ENCODE results near the gene RNF220. TPM values are rescaled to one million over a fixed set of nuclear protein-coding genes. Genes with fewer than 3 reads are reported as not detected.

RNF220 gene
- total RNA-seq, 2 donors from 2014 or later: 66.0 to 71.2 TPM

DNA sequence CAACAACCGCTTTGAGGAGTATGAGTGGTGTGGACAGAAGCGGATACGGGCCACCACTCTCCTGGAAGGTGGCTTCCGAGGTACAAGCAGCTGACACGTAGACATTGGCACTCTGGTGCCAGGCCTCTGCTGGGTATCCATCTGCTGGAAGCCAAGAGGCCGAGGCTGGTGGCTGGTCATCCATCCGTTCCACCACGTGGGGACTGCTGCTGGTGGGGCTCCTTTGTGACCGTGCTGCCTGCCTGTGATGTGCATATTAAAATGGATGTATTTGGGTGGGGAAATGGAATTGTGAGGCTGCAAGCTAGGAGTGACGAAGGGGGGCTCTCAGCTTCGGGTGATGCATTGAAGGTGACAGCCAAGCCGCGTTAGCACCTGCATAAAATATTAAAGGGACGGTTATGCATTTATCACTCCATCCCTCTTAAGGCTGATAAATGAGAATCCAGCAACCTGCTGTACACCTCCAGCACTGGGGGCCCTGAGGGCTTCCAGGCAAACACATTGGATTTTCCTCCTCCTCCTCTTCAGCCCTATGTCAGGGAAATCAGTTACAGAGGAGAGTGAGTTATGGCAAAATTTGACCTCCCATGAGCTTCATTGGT, 231.1 kb downstream of the RNF220 start:
- Mint-ChIP-seq H3K27ac (no peak overlapping the region), H3K27me3 (no peaks in the 10 kb centered on the region), H3K9me3 (no peaks in the 10 kb centered on the region), H3K4me1 (ENCODE audit: low read depth in 2 of 2) (peaks cover 31 to 33% of the 10 kb centered on the region in 2 donors), H3K36me3 (peaks cover 13% of the 10 kb centered on the region), H3K4me3 (no peak overlapping the region)
- ATAC-seq (no peak), DNase-seq (ENCODE audit: low spot score) (no peak)

DNA sequence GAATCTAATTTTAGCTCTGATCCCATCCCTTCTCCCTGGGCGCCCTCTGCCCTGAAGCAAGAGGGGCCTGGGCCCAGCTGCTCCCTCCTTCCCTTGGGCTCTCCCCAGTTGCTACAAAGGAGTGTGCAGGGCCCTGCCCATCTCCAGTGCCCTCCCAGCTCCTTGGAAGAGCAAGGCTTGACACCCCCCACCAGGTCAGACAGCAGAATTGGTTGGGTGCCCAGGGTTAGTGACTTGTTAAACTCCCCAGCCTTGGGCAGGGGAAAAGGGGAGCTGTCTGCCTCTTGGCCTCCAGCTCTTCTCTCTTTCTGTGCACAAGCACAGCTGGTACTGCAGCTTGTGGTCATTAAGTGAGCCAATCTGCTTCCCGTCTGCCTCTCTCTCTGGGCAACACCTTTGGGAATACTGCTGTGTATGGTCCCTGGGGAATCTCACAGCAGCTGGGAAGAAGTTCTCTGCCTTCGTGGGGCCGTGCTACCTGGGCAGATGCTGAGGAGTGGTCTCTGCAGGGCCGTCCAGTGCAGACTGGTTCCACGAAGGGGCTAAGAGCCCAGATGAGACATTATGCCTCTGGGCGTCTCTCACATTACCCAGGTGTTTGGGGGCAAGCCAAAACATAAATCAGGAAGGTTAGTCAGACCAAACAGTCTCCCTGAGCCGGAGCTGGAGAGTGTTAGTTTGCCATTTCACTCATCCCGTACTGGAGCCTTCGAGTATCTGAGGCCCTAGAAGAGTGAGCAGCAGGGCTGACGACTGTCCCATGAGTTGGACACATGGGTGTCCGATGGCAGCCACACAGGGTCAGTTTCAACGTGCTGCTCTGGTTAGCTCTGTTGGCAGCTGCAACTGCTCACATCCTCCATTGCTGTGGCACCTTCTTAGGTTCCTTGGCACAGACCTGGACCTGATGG, 231.9 kb downstream of the RNF220 start:
- Mint-ChIP-seq H3K4me3 (no peak overlapping the region), H3K27ac (no peak overlapping the region), H3K4me1 (ENCODE audit: low read depth in 2 of 2) (peaks cover 27 to 34% of the 10 kb centered on the region in 2 donors), H3K36me3 (peaks cover 13% of the 10 kb centered on the region), H3K27me3 (no peaks in the 10 kb centered on the region), H3K9me3 (no peaks in the 10 kb centered on the region)
- DNase-seq (ENCODE audit: low spot score) (no peak), ATAC-seq (no peak)

DNA sequence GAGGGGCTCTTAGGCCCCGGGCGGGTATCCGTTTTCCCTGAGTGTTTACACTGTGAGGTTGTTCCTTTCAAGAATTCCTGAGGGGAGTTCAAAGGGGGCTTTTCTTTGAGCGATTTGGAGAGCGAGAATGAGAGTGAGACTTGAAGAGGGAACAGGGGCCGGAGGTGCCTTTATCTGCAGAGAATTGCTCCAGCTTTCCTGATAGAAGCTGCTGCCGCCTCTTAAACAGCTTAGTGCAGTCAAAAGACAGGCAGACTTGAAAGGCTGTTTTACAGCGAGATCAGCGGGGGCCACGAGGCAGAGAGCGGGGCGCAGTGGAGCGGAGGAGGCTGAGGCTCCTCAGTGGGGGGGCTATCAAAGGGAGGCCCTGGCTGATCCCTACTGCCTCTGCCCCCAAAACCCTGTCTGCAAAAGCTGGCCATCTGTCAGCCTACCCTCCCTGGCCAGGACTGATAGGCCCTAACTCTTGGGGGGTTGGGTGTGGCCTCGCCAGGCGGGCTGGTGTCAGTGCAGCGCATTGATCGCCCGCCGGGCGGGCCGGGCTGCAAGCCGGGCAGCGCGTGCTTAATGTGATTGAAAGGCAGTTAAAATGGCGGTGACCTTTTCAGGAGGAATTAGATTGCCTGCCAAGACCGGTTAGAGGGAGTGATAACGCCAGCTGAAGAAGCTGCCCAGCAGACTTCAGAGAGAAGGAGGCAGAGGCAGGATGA, 232.8 kb downstream of the RNF220 start:
- H3K27ac Mint-ChIP-seq: no peak overlapping the region
- DNase-seq (ENCODE audit: low spot score) (no peak), ATAC-seq (no peak)

DNA sequence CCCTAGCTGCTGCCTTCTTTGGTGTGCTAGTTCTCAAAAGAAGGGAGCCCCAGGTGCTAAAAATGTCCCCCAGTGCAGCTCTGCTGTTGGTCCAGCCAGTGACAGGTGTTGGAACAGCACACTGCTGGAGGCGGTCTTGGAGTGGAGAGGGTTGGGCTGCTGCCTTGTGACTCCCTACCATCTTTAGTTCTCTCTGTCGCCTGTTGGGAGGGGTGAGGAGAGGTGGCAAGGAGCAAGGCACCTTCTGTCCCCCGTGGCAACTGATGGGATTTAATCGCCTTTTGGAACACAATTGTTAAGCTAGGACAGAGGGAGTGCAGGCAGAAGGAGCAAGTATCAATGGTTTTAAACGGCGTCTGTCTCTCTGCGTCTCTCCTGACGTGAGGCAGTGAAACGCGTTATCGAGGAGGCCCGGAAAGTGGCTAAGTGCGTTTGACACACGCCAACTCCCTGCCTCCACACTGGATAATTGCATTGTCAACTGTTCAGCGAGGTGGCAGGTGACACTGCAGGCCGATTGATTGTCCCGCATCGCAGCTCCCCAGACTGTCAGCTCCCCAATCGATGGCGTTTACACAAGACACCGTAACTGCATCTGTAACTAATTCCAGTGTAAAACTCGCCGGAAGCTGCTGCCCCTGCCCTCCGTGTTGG, 235.3 kb downstream of the RNF220 start:
- DNase-seq (ENCODE audit: low spot score) (no peak), ATAC-seq (no peak)
- H3K27me3 Mint-ChIP-seq: no peaks in the 10 kb centered on the region
- no peak overlapping the region for H3K27ac Mint-ChIP-seq
- peaks cover 0 to 21% of the 10 kb centered on the region in 2 donors for H3K4me1 Mint-ChIP-seq (ENCODE audit: low read depth in 2 of 2)
- no peaks in the 10 kb centered on the region for H3K9me3 Mint-ChIP-seq
- H3K4me3 Mint-ChIP-seq: no peak overlapping the region
- peaks cover 13% of the 10 kb centered on the region for H3K36me3 Mint-ChIP-seq

More for the DNA sequence above, 232.8 kb downstream of the RNF220 start:
- peaks cover 13% of the 10 kb centered on the region for H3K36me3 Mint-ChIP-seq
- no peaks in the 10 kb centered on the region for H3K27me3 Mint-ChIP-seq
- no peak overlapping the region for H3K4me3 Mint-ChIP-seq
- peaks cover 22 to 39% of the 10 kb centered on the region in 2 donors for H3K4me1 Mint-ChIP-seq (ENCODE audit: low read depth in 2 of 2)
- H3K9me3 Mint-ChIP-seq: no peaks in the 10 kb centered on the region

DNA sequence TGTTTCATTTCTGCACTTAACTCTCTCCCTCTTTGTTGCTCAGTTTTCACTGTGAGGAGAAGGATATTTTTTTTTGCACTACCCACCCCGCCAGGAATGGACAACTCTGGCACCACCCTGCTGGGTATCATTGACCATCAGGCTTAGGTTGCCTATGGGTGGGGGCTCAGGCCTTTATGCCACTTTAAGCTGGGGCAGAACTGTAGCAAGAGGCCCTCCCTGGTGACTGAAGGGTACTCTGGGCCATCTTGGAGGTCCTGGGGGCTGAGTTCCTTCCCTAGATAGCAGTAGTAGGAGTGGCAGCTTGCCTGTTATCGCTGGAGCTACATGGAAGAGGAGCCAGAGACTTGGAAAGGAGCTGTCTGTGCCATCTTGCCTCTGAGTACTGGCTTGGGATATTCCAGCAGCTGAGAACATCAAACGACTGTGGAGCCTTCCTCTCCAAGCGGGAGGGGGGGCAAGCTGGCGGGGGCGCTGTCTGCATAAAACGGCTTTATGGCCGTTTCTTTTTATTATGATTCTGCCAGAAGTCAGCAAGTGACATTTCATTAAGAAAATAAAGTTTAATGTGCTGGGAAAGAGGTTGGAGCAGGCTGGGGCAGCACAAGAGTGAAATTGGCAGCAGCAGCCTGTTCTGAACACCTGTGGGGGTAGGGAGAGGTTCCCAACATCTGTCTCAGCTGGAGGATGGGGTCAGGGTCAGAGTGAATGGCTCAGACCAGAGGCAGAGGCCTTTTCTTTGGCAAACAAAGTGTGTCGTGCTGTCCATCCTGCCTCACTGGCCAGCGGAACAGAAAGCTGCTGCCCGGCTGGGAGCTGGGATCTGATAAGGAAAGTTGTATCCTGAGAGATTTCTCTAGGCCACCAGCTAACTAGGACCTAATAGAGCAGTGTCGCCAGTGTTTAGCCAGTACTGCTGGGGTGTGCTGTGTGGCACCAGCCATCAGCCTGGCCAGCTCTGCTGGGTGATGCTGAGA, 236.4 kb downstream of the RNF220 start:
- peaks cover 13% of the 10 kb centered on the region for H3K36me3 Mint-ChIP-seq
- no peak overlapping the region for H3K4me3 Mint-ChIP-seq
- peaks cover 0 to 21% of the 10 kb centered on the region in 2 donors for H3K4me1 Mint-ChIP-seq (ENCODE audit: low read depth in 2 of 2)
- H3K27ac Mint-ChIP-seq: peak overlapping the region in 1 of 2 donors; percentile 36
- no peaks in the 10 kb centered on the region for H3K9me3 Mint-ChIP-seq
- DNase-seq (ENCODE audit: low spot score) (no peak), ATAC-seq (no peak)
- H3K27me3 Mint-ChIP-seq: no peaks in the 10 kb centered on the region

DNA sequence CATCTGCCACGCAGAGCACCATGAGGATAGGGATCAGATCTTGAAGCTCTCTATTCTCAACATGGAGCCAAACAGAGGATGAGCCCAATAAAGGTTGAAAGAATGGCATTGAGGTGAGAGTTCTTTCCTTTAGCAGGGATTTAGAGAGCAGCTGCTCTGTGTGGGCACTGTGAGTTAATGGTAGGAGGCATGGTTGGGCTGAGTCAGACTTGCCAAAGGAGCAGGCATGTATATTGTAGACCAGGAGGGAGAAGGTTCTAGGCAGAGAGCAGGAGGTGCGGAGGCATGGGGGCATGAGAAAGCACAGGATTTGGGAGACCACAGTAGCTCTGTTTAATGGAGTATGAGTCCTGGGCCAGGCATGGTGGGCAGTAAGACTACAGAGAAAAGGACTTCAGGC, 237.2 kb downstream of the RNF220 start:
- DNase-seq (ENCODE audit: low spot score) (no peak), ATAC-seq (no peak)
- Mint-ChIP-seq H3K4me3 (no peak overlapping the region), H3K27ac (peak overlapping the region in 1 of 2 donors; percentile 36), H3K36me3 (peaks cover 13% of the 10 kb centered on the region), H3K4me1 (ENCODE audit: low read depth in 2 of 2) (peaks cover 0 to 18% of the 10 kb centered on the region in 2 donors), H3K9me3 (no peaks in the 10 kb centered on the region), H3K27me3 (no peaks in the 10 kb centered on the region)

DNA sequence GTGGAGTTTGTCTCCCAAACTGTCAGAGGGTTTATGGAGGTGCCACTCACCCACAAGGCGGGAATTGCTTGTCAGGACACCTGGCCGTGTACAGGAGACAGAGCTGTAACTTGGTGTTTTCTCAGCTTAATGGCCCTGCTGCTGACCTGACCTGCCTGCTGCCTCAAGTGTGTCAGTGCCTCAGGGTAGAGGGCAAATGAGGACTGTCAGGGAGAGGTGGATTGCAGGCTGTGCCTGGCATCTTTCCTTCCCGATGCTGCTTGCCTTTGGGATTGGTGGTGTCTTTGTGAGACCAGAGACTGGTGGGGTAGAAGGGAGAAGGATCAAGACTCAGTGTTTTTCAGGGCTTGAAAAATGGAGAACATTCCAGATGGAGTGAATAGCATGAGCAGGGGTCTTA, 237.9 kb downstream of the RNF220 start:
- peaks cover 0 to 18% of the 10 kb centered on the region in 2 donors for H3K4me1 Mint-ChIP-seq (ENCODE audit: low read depth in 2 of 2)
- no peak overlapping the region for H3K27ac Mint-ChIP-seq
- no peaks in the 10 kb centered on the region for H3K27me3 Mint-ChIP-seq
- no peak overlapping the region for H3K4me3 Mint-ChIP-seq
- H3K36me3 Mint-ChIP-seq: peaks cover 7% of the 10 kb centered on the region
- ATAC-seq (no peak), DNase-seq (ENCODE audit: low spot score) (no peak)
- no peaks in the 10 kb centered on the region for H3K9me3 Mint-ChIP-seq

DNA sequence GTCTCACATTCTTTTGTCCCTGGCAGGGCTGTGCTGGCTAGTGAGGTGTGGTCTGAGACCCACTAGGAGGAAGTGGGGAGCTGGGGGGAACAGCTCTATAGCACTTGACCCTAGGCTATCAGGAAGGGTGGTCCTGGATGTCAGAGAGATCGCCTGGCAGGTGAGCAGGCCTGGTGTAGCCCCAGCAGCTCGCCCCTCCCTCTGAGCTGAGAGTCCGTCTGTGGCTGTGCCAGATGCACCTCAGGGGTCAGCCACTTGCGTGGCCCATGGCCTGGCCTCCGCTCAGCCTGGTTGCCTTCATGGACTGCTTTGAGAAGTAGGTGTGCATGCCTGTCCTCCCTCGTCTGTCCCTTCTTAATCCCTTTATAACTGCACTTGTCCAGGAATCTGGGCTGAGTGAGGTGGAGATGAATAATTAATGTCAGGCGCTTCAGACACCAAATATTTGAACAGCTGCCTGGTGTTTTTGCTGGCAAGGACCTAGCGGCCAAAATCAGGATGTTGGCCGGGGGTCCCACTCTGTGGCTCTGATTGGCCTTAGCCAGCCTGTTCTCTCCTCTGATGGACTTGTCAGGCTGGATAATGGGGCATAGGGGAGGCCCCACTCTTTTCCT, 238.8 kb downstream of the RNF220 start:
- Mint-ChIP-seq H3K36me3 (peaks cover 4% of the 10 kb centered on the region), H3K27me3 (no peaks in the 10 kb centered on the region), H3K27ac (no peak overlapping the region), H3K4me1 (ENCODE audit: low read depth in 2 of 2) (peaks cover 0 to 16% of the 10 kb centered on the region in 2 donors), H3K9me3 (no peaks in the 10 kb centered on the region), H3K4me3 (no peak overlapping the region)
- ATAC-seq (no peak), DNase-seq (ENCODE audit: low spot score) (peak; percentile 54)

DNA sequence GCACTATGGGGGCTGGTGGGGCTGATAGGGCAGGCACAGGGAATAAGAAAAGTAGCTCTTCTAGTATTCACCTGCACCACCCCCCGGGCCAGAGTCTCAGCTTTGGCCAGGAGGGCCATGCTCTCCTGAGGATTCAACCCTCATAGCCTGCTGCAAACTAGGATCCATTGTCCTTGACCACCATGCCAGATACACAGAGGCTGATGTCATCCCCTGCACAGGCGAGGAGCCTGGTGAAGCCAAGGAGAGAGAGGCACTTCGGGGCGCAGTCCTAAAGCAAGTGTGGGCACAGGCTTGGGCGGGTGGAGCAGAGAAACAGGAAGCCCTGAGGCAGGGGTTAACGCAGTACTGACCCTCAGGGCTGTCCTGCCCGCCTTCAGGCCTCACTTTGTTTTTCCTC, 239.8 kb downstream of the RNF220 start:
- no peaks in the 10 kb centered on the region for H3K27me3 Mint-ChIP-seq
- H3K36me3 Mint-ChIP-seq: peaks cover 6% of the 10 kb centered on the region
- H3K4me3 Mint-ChIP-seq: no peak overlapping the region
- H3K27ac Mint-ChIP-seq: no peak overlapping the region
- DNase-seq (ENCODE audit: low spot score) (no peak), ATAC-seq (no peak)
- peaks cover 0 to 17% of the 10 kb centered on the region in 2 donors for H3K4me1 Mint-ChIP-seq (ENCODE audit: low read depth in 2 of 2)
- no peaks in the 10 kb centered on the region for H3K9me3 Mint-ChIP-seq

DNA sequence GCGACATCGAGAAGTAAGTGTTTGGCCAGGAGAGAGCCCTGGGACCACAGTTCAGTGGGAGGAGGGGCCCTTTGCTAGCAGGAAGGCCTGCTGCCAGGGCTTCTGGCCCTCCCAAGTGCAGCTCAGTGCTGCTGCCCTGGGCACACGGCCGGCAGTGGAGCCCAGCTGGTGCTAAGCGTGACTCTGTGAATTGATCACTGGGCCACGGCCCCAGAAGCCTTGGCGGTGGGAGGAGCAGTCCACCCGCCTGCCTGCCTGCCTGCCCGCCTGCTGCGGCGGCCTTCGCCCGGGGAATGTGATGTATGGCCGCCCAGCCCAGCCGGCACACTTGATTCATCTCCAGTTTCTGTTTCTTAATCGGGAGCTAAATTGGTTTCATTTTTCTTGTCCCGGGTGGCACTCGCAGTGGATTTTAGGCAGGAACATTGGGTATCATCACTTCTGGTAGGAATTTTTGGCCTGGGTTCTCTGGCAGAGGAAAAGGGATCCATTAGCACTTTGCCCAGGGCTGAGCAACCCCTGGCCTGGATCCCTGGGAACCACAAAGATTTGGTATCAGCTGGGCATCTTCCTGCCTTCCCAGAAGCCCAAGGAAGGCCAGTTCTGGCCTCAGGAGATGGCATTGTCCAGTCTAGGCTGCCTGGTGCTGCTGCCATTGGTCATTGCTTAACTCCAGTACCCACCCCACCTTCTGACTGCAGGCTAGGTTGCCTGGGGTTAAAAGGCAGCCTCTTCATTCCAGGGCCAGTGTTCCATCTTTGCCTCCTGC, 240.6 kb downstream of the RNF220 start:
- DNase-seq (ENCODE audit: low spot score): no peak
- Mint-ChIP-seq H3K36me3 (peaks cover 6% of the 10 kb centered on the region), H3K27ac (no peak overlapping the region), H3K4me3 (no peak overlapping the region), H3K9me3 (no peaks in the 10 kb centered on the region), H3K4me1 (ENCODE audit: low read depth in 2 of 2) (peaks cover 0 to 17% of the 10 kb centered on the region in 2 donors), H3K27me3 (no peaks in the 10 kb centered on the region)
- ATAC-seq: no peak

DNA sequence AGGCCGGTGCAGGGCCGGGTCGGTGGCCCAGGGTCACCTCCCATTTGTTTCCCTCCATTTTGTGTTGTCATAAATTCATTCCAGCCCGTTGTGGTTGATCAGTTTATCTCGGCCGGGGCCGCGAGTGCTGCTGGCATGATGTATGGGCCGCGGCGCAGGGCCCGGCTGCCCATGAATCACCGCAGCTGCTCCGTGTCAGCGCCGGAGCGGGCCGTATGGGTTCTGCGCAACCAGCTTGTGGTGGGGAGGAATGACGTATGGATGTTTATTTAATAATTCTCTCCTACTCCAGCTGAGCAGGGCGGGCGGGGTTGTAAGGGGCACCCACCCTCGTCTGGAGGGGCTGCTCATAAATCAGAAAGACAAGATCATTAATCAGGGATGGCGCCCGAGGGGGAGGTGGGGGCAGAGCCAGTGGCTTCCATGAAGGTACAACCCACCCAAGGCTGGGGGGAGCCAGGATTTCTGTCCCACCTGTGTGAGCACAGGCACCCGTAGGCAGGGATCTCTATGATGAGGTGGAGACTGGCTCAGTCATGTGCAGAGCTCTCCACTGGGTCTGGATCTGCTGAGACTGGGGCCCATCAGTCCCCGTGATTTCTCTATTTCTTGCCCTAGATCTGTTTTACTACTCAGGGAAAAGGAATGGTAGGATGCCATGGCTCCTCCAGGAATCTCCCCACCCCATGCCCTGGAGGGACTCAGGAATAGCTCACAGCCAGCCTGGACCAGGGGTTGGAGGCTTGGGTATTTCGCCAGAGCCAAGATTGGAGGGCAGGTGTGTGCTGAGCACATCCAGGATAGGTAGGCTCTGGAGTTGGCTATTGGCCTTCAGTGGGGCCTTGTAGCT, 241.4 kb downstream of the RNF220 start:
- DNase-seq (ENCODE audit: low spot score): no peak
- Mint-ChIP-seq H3K4me1 (ENCODE audit: low read depth in 2 of 2) (peaks cover 0 to 16% of the 10 kb centered on the region in 2 donors), H3K9me3 (no peaks in the 10 kb centered on the region), H3K36me3 (peaks cover 6% of the 10 kb centered on the region), H3K4me3 (no peak overlapping the region), H3K27ac (peak overlapping the region in 1 of 2 donors; percentile 36), H3K27me3 (no peaks in the 10 kb centered on the region)
- ATAC-seq: no peak

Measured in natural killer cell treated with Interleukin-12 subunit alpha and Interleukin-12 subunit beta and Interleukin-15 and Interleukin-18, amount 100 ng/mL, for 72 hours (primary cell).